ENCODE data around the gene MAPK7. TPM values are rescaled to one million over a fixed set of nuclear protein-coding genes. Genes with fewer than 3 reads are reported as not detected.

MAPK7 gene
- total RNA-seq, 1 donor from 2014 or later: 39.3 TPM

DNA sequence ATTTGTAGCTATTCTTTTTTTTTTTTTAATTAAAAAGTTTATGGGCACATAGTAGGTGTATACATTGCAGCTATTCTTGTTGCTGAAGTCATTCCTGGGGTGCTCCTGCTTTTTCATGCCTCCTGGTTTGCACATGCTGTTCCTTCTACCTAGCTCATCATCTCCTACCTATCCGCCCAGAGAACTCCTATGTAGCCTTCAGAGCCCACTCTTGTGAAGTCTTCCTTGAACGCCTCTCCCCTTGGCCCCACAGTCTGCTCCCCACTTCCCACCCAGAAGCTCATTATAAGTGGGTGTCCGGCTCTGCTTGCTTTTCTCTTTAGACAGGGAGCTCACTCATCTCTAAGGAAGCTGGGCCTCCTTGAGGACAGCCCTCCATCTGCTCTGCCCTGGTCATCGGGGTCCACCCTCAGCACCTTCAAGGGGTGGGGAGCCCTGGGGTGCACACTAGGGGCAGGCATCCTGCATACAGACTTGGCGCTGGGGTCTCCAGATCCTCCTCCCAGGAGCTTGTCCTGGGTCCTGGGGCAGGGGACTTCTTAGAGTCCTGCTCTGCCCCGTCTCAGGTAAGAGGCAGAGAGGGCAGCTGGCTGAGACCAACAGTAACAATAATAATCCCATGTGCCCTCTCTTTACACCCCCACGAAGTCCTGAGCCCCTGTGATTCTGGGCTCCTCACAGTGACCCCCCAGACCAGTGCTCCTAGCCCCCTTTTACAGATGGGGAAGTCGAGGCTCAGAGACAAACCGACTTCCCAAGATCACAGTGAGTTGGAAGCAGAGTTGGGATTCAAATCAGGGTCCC lies 12.3 kb upstream of the MAPK7 start:
- H3K4me1 Mint-ChIP-seq: peaks cover 19% of the 10 kb centered on the region
- H3K4me3 Mint-ChIP-seq: peak overlapping the region; percentile 11
- DNase-seq (ENCODE audit: low read depth, low spot score): no peak
- no peaks in the 10 kb centered on the region for H3K36me3 Mint-ChIP-seq (ENCODE audit: low read depth)
- H3K9me3 Mint-ChIP-seq: no peaks in the 10 kb centered on the region
- H3K27me3 Mint-ChIP-seq (ENCODE audit: low read depth): peaks cover 3% of the 10 kb centered on the region
- TF ChIP-seq, protein P1, sequence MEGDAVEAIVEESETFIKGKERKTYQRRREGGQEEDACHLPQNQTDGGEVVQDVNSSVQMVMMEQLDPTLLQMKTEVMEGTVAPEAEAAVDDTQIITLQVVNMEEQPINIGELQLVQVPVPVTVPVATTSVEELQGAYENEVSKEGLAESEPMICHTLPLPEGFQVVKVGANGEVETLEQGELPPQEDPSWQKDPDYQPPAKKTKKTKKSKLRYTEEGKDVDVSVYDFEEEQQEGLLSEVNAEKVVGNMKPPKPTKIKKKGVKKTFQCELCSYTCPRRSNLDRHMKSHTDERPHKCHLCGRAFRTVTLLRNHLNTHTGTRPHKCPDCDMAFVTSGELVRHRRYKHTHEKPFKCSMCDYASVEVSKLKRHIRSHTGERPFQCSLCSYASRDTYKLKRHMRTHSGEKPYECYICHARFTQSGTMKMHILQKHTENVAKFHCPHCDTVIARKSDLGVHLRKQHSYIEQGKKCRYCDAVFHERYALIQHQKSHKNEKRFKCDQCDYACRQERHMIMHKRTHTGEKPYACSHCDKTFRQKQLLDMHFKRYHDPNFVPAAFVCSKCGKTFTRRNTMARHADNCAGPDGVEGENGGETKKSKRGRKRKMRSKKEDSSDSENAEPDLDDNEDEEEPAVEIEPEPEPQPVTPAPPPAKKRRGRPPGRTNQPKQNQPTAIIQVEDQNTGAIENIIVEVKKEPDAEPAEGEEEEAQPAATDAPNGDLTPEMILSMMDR (conservative IDR thresholded peaks at IDR 0.05): no peak
- no peak overlapping the region for H3K27ac Mint-ChIP-seq (ENCODE audit: unreplicated experiment)

DNA sequence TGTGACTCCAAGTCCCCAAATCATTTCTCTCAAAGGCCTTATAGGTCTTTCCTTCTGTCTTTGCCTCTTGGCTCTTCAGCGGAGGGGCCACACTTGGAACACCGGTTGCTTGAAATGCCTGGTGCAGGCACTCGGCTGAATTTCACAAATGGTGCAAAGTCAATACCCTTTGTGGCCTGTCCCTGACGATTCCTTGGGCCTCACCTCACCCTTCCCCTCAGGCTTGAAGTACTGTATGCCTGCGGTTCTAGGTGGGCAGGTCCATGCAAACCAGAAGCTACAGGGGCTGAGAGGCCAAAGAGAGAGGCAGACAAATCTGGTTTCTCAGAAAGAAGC lies 11.7 kb upstream of the MAPK7 start:
- peaks cover 3% of the 10 kb centered on the region for H3K27me3 Mint-ChIP-seq (ENCODE audit: low read depth)
- TF ChIP-seq, protein P1 (conservative IDR thresholded peaks at IDR 0.05): no peak
- DNase-seq (ENCODE audit: low read depth, low spot score): no peak
- no peaks in the 10 kb centered on the region for H3K36me3 Mint-ChIP-seq (ENCODE audit: low read depth)
- H3K27ac Mint-ChIP-seq (ENCODE audit: unreplicated experiment): no peak overlapping the region
- H3K4me3 Mint-ChIP-seq: no peak overlapping the region
- H3K9me3 Mint-ChIP-seq: no peaks in the 10 kb centered on the region
- H3K4me1 Mint-ChIP-seq: peaks cover 16% of the 10 kb centered on the region

DNA sequence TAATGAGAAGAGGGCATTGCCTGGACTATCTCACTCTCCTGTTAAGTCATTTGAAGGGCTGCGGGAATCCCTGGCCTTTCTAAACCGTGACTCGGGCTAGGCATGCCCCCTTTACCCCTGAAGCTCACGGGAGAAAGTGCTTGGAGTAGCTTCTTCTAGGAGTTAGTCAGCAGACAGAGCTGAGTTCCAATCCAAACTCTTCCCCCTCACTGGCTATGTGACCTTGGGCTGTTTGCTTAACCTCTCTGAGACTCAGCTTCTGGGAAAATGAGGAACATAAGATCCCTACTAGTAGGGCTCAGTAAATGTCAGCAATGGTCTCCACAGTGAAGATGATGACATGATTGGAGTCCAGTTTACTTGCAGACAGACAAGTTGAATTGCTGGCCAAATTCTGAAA lies 10.1 kb upstream of the MAPK7 start:
- no peaks in the 10 kb centered on the region for H3K9me3 Mint-ChIP-seq
- no peak for DNase-seq (ENCODE audit: low read depth, low spot score)
- H3K36me3 Mint-ChIP-seq (ENCODE audit: low read depth): no peaks in the 10 kb centered on the region
- H3K4me1 Mint-ChIP-seq: peaks cover 10% of the 10 kb centered on the region
- no peak overlapping the region for H3K4me3 Mint-ChIP-seq
- H3K27me3 Mint-ChIP-seq (ENCODE audit: low read depth): peaks cover 3% of the 10 kb centered on the region
- TF ChIP-seq, protein P1 (conservative IDR thresholded peaks at IDR 0.05): no peak
- H3K27ac Mint-ChIP-seq (ENCODE audit: unreplicated experiment): no peak overlapping the region

DNA sequence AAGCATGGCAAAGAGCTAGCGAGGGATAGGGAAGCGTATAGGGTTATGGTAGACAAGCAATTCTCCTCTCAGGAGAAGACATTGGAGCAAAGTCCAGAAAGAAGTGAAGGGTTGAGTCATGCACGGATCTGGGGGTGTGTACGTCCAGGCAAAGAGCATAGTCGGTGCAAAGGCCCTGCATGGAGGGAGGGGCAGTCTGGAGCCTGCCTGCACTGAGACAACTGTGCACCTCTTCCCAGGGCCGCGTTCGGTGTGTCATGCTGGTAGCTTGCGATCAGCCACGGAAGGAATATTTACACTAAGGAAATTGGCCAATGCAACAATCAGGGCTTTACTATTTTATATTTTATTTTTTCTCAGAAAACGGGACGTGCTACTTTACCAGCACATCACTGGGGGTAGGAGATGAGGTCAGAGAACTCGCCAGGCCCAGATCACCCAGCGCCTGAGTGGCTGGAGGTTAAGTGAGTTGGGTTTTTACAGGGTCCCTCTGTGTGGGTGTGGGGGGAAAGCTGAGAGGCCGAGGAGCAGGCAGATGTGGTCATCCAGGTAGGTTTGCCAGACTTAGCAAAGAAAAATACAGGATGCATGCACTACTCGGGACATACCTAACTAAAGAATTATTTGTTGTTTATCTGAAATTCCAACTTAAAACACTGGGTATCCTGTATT lies 9.1 kb upstream of the MAPK7 start:
- Mint-ChIP-seq H3K36me3 (ENCODE audit: low read depth) (no peaks in the 10 kb centered on the region), H3K4me3 (no peak overlapping the region), H3K9me3 (no peaks in the 10 kb centered on the region), H3K27ac (ENCODE audit: unreplicated experiment) (no peak overlapping the region), H3K27me3 (ENCODE audit: low read depth) (no peaks in the 10 kb centered on the region), H3K4me1 (peaks cover 14% of the 10 kb centered on the region)
- no peak for DNase-seq (ENCODE audit: low read depth, low spot score)
- TF ChIP-seq, protein P1 (conservative IDR thresholded peaks at IDR 0.05): no peak

DNA sequence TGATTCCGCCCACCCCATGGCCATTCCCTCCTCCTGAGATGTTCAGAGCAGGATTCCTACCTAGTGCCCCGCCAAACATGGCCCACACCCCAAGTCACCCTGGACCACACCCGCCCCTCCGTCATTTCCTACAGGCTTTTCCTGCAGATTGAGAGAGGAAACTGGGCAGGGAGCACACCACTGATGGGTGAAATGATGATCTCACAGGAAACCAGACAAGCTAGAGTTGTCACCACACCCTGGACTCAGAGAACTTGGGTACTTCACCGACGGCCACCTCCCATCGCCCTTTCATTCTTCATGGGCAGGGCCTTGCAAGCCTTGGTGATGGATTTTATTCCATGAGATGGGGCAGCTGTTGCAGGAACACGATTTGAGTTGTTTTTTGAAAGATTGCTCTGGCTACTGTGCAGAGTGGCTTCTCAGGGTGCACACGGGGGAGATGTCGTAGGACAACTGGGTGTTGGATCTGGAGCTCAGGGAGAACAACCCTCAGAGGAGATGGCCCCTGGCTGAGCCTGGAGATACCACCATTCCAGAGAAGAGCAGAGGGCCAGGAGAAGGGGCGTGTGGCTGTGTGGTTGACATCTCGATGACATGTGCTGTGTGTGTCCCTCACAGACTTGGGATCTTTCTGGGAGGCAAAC lies 8.3 kb upstream of the MAPK7 start:
- Mint-ChIP-seq H3K27me3 (ENCODE audit: low read depth) (no peaks in the 10 kb centered on the region), H3K4me3 (no peak overlapping the region), H3K4me1 (peaks cover 18% of the 10 kb centered on the region), H3K36me3 (ENCODE audit: low read depth) (no peaks in the 10 kb centered on the region), H3K27ac (ENCODE audit: unreplicated experiment) (no peak overlapping the region), H3K9me3 (no peaks in the 10 kb centered on the region)
- DNase-seq (ENCODE audit: low read depth, low spot score): no peak
- TF ChIP-seq, protein P1 (conservative IDR thresholded peaks at IDR 0.05): no peak
